ENCODE data around the gene ZNF576. TPM values are rescaled to one million over a fixed set of nuclear protein-coding genes. Genes with fewer than 3 reads are reported as not detected.
A peak's percentile ranks its signal among the peaks of the same experiment; 100 is the strongest.
"Not testable (repeated sequence)": the region's sequence is repeated elsewhere in the genome, so short reads cannot be mapped to it uniquely, and the experiment has no call there.

Gene ZNF576, protein sequence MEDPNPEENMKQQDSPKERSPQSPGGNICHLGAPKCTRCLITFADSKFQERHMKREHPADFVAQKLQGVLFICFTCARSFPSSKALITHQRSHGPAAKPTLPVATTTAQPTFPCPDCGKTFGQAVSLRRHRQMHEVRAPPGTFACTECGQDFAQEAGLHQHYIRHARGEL
- polyA plus RNA-seq (ENCODE audit: insufficient read length in 3 of 3) = 10 to 100 TPM in 2 of 3 donors, 1 to 10 TPM in 1; 9.6 to 11.3 (median 10.1) TPM

DNA sequence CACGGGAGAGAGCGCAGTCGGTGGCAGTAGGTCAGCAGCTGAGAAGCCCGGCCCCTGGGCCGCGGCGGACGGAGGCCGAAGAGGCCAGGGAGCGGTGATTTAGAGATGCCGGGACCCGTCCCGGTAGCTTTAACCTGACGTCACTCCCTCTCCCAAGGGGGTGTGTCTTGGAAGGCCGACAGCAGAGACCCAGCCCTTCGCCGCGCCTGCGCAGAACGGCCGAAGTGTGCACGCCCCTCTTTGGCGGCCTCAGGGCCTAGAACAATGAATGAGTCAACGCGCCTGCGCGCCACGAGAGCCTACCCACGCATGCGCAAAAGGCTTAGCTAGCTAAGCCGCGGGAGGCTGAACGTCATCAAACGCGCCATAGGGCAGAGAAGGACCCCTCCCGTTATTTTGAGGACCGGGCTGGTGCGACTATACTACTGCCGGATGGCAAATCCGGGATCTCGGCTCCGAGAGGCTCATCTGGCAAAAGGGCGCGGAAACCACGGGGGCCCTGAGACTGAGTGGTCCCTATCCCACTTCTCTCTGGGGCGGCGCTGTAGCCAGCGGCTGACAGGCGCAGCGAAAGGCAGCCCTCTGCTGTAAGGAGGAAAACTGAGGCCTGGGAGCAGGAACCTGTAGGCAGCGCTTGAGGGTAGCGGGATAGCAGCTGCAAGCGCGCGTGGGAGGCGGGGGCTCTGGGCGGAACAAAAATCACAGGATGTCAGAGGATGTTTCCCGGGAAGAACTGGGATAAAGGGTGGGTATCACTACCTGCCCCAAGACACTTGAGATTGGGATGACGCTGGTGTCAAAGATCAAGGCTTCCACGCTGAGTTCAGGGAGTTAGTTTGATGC lies at the start of gene ZNF576, which contains the start of gene IRGQ:
ZNF576 (plus strand) TSS at position 597 of the 843 bp plus-strand sequence. CDS start 514 bp downstream, outside the sequence.
IRGQ (minus strand) TSS at position 136 of the 843 bp plus-strand sequence. CDS start 796 bp downstream, outside the sequence.
- DNase-seq (ENCODE audit: low read depth in 3 of 3, low spot score in 2 of 3) = peak; percentile 100

DNA sequence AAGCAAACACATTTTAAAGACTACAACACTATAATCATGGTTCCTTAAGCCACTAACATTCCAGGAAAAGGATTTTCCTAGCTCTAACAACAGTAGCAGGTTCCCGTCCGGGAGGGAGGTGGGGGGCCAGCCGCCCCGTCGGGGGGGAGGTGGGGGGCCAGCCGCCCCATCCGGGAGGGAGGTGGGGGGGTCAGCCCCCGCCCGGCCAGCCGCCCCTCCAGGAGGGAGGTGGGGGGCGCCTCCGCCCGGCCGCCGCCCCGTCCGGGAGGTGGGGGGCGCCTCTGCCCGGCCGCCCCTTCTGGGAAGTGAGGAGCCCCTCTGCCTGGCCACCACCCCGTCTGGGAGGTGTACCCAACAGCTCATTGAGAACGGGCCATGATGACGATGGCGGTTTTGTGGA lies 48.5 kb upstream of the ZNF576 start:
- not testable (repeated sequence) for DNase-seq (ENCODE audit: low read depth in 3 of 3, low spot score in 2 of 3)

DNA sequence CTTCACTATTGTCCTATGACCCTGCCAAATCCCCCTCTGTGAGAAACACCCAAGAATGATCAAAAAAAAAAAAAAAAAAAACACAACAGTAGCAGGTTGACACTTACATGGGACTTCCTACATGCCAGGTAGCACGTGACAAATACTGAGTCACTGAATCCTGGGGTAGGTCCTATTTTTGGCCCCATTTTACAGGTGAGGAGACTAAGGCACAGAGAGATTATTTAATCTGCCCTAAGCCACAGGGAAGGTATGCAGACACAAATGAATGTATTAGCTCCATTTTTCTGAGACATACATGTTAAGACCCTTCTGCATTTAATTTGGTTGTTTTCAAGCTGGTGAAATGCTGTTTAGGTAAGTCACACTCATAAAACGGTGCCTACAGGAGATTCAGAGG lies 47.7 kb upstream of the ZNF576 start:
- no peak for DNase-seq (ENCODE audit: low read depth in 3 of 3, low spot score in 2 of 3)

DNA sequence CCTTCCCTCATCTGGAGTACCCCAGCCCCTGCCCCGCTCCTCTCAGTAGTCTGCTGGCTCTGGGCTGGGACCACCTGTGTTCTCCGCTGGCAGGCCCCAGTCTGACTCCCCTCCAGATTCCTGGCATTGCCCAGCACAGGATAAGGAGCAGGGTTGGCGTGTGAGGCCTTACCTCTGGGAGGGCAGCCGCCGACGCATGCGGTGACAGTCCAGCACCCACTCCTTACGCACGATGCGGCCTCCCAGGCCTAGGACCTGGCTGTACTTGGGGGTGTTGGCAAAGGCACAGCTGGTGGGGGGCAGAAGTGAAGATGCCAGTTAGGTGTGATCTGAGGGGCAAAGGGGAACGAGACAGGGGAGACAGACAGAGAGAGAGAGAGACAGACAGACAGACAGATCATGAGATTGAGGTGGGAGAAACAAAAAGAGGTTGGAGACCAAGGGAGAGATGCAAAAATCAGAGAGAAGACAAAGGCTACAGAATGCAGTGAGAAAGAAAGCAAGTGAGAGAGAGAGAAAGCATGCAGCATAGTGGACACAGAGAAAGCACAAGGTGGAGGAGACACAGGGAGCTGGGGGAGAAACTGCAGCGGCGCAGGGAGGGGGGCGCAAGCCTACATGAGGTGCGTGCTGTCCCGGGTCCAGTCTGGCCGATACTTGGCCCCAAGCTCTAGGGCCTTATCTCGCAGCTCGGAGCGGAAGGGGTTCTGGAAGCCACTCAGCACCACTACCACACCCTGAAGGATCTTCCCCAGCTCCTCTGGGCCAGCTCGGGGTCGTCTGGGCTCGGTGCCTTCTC lies 44.8 kb upstream of the ZNF576 start:
- DNase-seq (ENCODE audit: low read depth in 3 of 3, low spot score in 2 of 3) = no peak

DNA sequence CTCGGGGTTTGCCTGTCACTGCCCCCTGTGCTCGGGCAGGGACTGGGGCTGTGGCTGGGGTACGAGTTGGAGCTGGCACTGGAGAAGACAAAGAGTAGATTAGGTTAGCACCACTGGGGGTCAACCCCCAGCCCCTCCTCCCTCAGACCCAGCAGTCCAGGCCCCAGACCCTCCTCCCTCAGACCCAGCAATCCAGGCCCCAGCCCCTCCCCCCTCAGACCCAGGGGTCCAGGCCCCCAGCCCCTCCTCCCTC lies 44.3 kb upstream of the ZNF576 start:
- DNase-seq (ENCODE audit: low read depth in 3 of 3, low spot score in 2 of 3) = no peak

DNA sequence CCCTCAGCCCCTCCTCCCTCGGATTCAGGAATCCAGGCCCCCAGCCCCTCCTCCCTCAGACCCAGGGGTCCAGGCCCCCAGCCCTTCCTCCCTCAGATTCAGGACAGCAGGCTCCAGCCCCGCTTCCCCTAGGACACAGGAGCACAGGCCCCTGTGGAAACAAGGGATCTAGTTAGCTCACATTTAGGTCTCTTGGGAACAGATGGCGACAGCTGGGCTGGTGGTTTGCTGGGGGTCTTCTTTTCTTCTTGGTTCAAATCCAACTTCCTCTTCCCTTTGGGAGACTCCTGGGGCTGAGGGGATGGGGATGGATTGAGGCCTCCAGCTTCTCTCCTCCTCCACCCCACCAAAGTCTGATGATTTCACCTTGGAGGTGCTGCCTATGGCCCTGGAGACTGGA lies 43.8 kb upstream of the ZNF576 start:
- no peak for DNase-seq (ENCODE audit: low read depth in 3 of 3, low spot score in 2 of 3)

DNA sequence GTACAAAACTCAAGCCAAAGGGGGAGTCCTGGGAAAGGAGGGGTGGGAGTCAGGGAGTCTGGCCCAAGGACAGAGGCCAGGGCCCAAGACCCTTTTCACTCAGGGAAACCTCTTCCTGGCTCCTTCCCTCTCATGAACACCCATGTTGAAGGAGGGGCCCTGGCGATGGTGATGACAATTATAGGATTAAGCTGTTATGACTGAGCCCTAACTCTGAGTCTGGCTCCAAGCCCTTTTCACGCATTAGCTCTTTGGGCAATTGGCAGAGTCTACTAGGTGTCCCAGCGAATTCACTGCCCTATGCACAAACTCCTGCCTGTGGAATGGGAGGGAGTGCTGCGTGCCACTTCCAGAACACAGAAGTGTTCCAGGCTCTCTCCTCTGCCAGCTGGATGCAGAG lies 42.7 kb upstream of the ZNF576 start:
- no peak for DNase-seq (ENCODE audit: low read depth in 3 of 3, low spot score in 2 of 3)

DNA sequence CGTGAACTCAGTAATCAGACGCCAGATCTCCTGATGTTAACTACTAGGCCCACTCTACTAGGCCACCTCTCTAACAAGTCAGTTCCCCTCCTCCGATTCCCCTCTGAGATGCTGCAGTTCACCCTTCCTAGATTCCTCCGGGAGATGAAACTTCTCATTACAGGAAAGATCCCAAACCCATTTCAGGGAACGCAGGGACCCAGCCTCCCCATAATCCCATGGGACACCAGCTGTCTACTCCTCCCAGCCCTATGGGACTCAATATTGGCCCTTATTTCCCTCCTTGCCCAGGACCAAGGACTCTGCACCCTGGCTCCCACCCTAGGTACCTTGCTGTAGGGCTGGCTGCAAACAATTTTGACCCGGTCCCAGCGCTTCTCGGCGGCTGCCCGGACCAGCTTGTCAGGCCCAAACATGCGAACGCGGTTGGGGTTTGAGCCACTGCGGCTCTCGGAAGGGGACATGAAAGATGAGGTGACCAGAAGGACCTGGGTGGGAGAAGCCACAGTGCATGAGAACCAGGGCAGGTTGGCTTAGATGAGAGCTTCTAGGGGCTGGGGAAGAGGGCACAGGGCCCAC lies 42.0 kb upstream of the ZNF576 start:
- no peak for DNase-seq (ENCODE audit: low read depth in 3 of 3, low spot score in 2 of 3)

DNA sequence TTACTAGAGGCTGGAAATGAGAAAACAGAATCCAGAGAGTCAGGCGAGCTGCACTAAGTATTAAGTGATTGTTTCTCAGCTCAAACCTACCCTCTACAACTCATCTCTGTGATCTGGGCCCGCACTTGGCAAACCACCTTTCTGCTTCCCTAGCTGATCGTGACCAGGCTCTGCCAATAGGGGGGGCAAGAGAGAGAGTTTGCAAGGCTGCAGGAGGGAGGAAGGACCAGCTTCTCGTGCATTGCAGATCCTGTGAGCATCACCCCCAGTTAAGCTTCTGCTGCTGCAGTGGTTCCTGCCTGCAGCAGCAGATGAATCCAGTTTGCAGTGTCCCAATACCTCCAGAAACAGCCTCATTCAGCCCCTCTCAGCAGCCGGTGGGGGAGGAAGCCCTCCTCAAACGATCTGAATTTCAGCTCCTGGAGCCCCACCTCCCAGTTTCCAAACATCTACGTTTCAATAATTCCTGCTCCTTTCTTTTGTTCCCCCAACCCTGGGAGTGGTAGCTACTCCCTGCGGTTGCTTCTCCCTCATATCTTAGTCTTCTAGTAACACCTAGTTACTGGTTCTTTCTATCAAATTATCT lies 41.1 kb upstream of the ZNF576 start:
- no peak for DNase-seq (ENCODE audit: low read depth in 3 of 3, low spot score in 2 of 3)

DNA sequence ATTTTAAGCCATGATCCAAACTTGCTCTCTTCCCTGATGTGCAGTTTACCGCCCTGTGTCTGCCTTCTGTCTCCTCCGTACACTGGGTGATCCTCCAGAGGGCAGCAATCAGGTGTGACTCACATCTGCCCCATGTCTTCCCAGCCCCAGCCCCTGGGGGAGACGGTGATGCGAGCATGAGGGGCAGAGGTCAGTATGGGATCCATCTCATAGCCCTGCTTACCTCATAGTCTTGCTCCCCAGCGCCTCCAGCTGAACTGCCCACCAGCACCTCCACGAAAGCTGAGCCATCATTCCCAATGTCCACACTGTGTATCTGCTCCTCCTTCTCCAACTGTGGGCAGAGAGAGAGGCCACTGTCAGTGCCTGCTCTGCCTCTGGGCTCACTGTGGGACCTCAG lies 35.7 kb upstream of the ZNF576 start:
- no peak for DNase-seq (ENCODE audit: low read depth in 3 of 3, low spot score in 2 of 3)

DNA sequence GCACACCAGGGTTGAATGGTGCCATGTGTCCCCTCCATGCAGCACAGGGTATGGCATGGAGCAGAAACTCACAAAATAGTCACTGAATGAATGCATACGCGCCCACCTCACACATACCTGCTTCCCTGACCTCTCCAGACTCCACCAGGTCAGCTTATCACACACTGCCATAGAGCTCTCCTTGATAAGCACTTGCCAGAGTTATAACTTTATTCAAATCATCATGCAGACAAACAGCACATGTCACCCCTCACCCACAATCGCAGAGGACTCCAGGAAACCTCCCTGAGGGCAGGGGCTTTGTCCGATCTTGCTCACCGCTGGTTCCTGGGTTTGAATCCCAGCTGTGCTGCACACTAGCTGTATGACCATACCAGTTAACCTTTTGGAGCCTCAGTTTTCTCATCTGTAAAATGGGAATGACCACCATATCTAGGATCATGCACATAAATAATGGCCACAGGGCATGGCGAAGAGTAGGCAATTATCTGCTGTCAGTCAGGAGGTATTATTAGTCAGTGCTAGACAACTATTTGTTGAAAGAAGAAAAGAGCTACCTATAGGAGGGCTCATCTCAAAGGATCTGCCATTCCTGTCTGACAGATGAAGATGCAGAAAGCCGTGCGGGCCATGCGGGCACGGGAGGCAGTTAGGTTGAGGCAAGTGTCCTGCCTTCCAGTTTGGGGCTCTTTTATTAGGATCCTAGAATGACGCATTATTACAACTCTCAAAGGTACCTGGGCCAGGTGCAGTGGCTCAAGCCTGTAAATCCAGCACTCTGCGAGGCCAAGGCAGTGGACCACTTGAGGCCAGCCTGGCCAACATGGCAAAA lies 35.0 kb upstream of the ZNF576 start:
- no peak for DNase-seq (ENCODE audit: low read depth in 3 of 3, low spot score in 2 of 3)

DNA sequence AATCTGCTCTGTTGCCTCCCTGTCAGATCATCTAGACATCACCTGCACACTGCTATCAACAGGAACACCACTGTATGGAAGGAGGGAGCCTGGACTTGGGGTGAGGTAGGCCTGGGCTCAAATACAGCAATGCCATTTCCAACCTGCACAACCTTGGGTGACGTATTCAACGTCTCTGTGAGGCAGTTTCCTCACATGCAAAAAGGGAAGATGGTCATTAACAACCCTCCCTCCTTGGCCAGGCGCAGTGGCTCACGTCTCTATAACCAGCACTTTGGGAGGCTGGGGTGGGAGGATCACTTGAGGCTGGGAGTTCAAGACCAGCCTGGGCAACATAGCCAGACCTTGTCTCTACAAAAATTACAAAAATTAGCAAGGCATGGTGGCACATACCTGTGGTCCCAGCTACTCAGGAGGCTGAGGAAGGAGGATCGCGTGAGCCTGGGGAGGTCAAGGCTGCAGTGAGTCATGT lies 34.1 kb upstream of the ZNF576 start:
- no peak for DNase-seq (ENCODE audit: low read depth in 3 of 3, low spot score in 2 of 3)

DNA sequence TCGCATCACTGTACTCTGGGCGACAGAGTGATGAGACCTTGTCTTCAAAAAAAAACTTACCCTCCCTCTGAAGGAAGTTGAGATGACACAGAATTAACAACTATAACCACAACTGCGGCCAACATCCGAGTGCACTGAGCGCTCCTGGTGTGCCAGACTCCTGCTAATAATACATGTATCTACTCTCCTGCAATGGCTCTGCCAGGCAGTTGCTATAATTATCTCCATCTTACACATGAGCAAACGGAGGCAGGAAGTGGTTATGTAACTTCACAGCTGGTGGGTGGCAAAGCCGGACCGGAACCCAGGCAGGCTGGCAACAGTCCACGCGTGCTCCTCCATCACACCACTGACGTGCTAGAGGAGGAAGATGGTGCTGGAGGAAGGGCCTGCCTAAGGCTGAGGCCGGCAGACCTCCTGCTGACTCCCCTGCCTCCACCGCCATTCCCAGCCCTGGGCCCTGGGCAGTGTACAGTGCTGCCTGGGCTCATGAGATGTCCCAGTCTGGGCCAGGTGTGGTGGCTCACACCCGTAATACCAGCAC lies 33.6 kb upstream of the ZNF576 start:
- DNase-seq (ENCODE audit: low read depth in 3 of 3, low spot score in 2 of 3) = no peak

DNA sequence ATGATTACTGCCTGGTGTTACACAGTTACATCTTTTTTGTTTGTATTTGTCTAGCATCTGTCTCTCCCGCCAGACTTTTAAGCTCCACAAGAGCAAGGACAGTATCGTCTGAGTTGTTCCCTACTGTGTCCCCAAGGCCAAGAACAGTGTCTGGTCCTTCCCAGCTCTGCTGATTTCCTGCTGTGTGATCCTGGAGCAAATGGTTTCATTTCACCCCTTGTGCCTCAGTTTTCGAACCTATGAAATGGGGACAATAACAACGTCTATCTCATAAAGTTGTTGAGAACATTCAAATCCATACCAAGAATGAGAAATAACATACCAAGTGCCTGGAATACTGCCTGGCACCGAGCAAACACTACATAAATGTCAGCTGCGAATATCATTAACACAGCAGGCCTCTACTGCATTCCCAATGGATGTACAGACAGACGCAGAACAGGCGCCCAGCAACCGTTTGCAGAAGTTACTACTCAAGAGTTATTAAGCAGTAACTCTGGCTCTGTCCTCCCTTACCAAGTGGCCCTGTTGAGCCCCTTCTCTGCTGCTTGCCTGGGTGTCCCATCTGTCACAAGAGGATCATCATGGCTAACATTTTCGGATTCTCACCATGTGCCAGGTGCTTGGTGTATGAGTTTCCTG lies 32.5 kb upstream of the ZNF576 start:
- no peak for DNase-seq (ENCODE audit: low read depth in 3 of 3, low spot score in 2 of 3)

DNA sequence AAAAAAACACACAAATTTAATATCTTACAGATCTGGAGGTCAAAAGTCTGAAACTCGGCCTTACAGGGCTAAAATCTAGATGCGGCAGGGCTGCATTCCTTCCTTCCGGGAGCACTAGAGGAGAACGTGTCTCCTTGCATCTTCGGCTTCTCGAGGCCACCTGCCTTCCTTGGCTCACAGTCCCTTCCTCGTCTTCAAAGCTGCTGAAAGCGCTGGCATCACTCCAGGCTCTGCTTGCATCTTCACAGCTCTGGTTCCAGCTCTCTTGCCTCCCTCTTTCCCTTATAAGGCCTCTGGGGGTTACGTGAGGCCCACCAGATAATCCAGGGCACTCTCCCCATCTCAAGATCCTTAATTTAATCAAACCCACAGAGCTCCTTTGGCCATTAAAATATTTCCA lies 31.6 kb upstream of the ZNF576 start:
- no peak for DNase-seq (ENCODE audit: low read depth in 3 of 3, low spot score in 2 of 3)

DNA sequence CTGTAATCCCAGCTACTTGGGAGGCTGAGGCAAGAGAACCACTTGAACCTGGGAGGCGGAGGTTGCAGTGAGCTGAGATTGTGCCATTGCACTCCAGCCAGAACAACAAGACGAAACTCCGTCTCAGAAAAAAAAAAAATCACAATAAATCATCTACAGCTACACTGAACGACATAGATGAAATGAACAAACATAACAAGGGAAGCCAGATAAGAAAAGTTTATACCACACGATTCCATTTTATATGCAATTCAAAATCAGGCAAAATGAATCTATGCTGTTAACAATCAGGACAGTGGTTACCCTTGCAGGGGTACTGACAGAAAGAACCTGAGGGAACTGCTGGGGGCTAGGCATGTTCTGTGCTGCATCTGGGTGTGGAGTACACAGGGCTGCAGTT lies 26.7 kb upstream of the ZNF576 start:
- no peak for DNase-seq (ENCODE audit: low read depth in 3 of 3, low spot score in 2 of 3)

DNA sequence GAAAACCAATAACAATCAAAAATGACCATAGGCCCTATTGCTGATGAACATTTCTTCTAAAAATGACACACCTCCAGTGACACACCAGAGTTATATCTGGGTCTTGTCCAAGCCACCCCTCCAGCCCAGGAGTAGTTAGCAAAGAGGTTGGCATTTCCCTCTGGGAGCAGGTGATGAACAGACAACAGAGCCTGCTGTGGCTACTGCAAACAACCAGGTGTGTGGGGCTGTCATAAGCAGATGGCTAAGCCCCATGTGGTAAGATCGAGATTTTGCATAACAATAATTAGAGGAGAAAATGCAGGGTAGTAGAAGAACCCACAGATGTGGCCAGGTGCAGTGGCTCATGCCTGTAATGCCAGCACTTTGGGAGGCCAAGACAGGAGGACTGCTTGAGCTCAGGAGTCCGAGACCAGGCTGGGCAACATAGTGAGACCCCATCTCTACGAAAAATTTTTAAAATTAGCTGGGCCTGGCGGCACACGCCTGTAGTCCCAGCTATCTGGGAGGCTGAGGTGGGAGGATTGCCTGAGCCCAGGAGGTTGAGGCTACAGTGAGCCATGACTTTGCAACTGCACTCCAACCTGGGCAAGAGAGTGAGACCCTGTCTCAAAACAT lies 26.1 kb upstream of the ZNF576 start:
- DNase-seq (ENCODE audit: low read depth in 3 of 3, low spot score in 2 of 3) = no peak

DNA sequence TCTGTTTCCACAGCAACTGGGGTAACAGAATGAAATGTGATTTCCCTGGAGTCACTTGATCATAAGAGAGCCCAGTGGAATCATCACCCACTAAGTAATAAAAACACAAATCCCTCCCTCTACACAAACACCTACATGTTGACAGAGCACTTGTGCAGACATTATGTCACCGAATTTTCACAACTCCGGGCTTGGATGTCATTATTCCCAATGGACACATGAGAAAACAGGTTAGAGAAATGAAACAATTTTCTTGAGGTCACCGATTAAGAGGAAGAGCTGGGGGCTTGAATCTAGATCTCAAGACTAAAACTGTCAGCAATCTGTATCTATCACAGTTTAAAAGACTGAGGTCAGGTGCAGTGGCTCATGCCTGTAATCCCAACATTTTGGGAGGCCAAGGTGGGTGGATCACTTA lies 24.2 kb upstream of the ZNF576 start:
- DNase-seq (ENCODE audit: low read depth in 3 of 3, low spot score in 2 of 3) = no peak
